ENCODE data around the gene ZNF385D.

GRCh38 chr3:21466476-21466875, 284.5 kb downstream of the ZNF385D start:
- TF ChIP-seq POLR2A (IDR thresholded peaks at IDR 0.05) = no peak
- TF ChIP-seq CTCF (IDR thresholded peaks at IDR 0.05) = no peak
